GM12878 (cell line): ENCODE data around the gene PPIC.

Source experiments
- POLR2A ChIP-seq: IDR thresholded peaks from 2 replicates; pipeline ENCODE4 v1.6.1; 2011; ENCODE audit warnings: low read depth, mild to moderate bottlenecking, low read length
- POLR2AphosphoS2 ChIP-seq: IDR thresholded peaks from 2 replicates; pipeline ENCODE4 v1.6.1; 2011; ENCODE audit warnings: low read depth, mild to moderate bottlenecking, low read length, improper control_type of control experiment, moderate library complexity
- TAF1 ChIP-seq: IDR thresholded peaks from 2 replicates; pipeline ENCODE4 v1.6.1; 2011; ENCODE audit warnings: mild to moderate bottlenecking, low read depth, low read length, borderline replicate concordance
- TF ChIP-seq, protein P1 (sequence below), 3 experiments: IDR thresholded peaks in 2 of 3; conservative IDR thresholded peaks in 1 of 3; 2 replicates each; pipeline ENCODE4 v1.5.1; 2011; ENCODE audit warnings: low read depth in 3 of 3, low read length in 3 of 3, mild to moderate bottlenecking in 3 of 3, control low read depth in 2 of 3, moderate library complexity in 2 of 3, inconsistent platforms in 1 of 3, mixed read lengths in 1 of 3; ENCODE audit not compliant: control insufficient read depth in 2 of 3, insufficient read depth in 1 of 3; ENCODE audit errors: extremely low read depth in 1 of 3

DNA sequence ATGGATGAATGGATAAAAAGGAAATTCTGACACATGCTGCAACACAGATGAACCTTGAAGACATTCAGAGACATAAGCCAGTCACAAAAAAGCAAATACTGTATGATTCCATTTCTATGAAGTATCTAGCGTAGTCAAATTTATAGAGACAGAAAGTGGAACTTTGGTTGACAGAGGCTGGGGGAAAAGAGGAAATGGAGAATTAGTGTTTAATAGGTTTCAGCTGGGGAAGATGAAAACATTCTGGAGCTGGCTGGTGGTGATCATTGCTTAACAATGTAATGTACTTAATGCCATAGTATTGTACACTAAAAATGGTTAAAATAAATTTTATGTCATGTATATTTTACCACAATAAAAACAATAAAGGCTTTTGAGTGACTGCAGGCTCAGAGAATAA, 24.2 kb downstream of the PPIC start:
- TF ChIP-seq POLR2A (no peak), POLR2AphosphoS2 (no peak), TAF1 (no peak)
- TF ChIP-seq, protein P1, sequence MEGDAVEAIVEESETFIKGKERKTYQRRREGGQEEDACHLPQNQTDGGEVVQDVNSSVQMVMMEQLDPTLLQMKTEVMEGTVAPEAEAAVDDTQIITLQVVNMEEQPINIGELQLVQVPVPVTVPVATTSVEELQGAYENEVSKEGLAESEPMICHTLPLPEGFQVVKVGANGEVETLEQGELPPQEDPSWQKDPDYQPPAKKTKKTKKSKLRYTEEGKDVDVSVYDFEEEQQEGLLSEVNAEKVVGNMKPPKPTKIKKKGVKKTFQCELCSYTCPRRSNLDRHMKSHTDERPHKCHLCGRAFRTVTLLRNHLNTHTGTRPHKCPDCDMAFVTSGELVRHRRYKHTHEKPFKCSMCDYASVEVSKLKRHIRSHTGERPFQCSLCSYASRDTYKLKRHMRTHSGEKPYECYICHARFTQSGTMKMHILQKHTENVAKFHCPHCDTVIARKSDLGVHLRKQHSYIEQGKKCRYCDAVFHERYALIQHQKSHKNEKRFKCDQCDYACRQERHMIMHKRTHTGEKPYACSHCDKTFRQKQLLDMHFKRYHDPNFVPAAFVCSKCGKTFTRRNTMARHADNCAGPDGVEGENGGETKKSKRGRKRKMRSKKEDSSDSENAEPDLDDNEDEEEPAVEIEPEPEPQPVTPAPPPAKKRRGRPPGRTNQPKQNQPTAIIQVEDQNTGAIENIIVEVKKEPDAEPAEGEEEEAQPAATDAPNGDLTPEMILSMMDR (IDR thresholded peaks at IDR 0.05 in 2 of 3, conservative IDR thresholded peaks at IDR 0.05 in 1 of 3; ENCODE audit: control insufficient read depth in 2 of 3, extremely low read depth in 1 of 3, insufficient read depth in 1 of 3, low read depth in 3 of 3, low read length in 3 of 3), result no peak
